PC-3 (cell line): ENCODE data around the gene RPL27A.

Experiments
- CTCF ChIP-seq: fragments of 300-600 bp; sonication (generic); conservative IDR thresholded peaks from 2 replicates; pipeline ENCODE4 v1.5.1; 2017; ENCODE audit warnings: antibody characterized with exemption, low read depth, mild to moderate bottlenecking, low read length
- EZH2phosphoT487 ChIP-seq: fragments of 300-600 bp; sonication (generic); IDR thresholded peaks from 2 replicates; pipeline ENCODE4 v1.6.1; 2018; ENCODE audit warnings: mild to moderate bottlenecking, antibody characterized with exemption, low read length, borderline replicate concordance

GRCh38 chr11:8641332-8641731 is 41.3 kb upstream of the RPL27A start:
- TF ChIP-seq CTCF (no peak), EZH2phosphoT487 (no peak)
